H7 (cell line): ENCODE results near the gene RITA1. TPM values are rescaled to one million over a fixed set of nuclear protein-coding genes. Genes with fewer than 3 reads are reported as not detected.

ENCODE experiments used
- DNase-seq: peaks from one replicate; pipeline ENCODE4 v3.0.0; 2012
- H3K27me3 ChIP-seq: 2 replicates; pipeline ENCODE4 v1.6.0; 2011; ENCODE audit warnings: mild to moderate bottlenecking, low read length; ENCODE audit not compliant: control insufficient read depth, insufficient read depth
- H3K36me3 ChIP-seq: replicated peaks from 2 replicates; pipeline ENCODE4 v1.5.1; 2011; ENCODE audit warnings: low read length; ENCODE audit not compliant: control insufficient read depth, insufficient read depth
- H3K4me3 ChIP-seq: 2 replicates; pipeline ENCODE4 v1.5.1; 2011; ENCODE audit warnings: low read depth, mild to moderate bottlenecking, control low read depth, low read length, moderate library complexity; ENCODE audit not compliant: insufficient read depth
- total RNA-seq: library from RNA; depleted of rRNA; stranded (reverse); fragments of >200 nt; shearing (Covaris generic); gene quantifications from 2 replicates; pipeline ENCODE4 v1.2.3, GENCODE V29; 2014

Gene RITA1
- total RNA-seq, 1 experiment from 2014 or later = 42.3 TPM

GRCh38 chr12:113162102-113163029, 23.2 kb upstream of the RITA1 start:
- no peaks in the 10 kb centered on the region; the same call in 1 of the 2 replicates for H3K27me3 ChIP-seq
- DNase-seq = peak; percentile 88
- H3K4me3 ChIP-seq = no peak overlapping the region
- H3K36me3 ChIP-seq = peaks cover 24% of the 10 kb centered on the region

- Histone ChIP-seq H3K36me3 (peaks cover 23% of the 10 kb centered on the region), H3K27me3 (no peaks in the 10 kb centered on the region), H3K4me3 (no peak overlapping the region)
- DNase-seq = no peak
These were observed 22.5 kb upstream of the RITA1 start for GRCh38 chr12:113163030-113163360.

GRCh38 chr12:113164014-113164413, 21.5 kb upstream of the RITA1 start:
- Histone ChIP-seq H3K36me3 (peaks cover 24% of the 10 kb centered on the region), H3K4me3 (no peak overlapping the region), H3K27me3 (no peaks in the 10 kb centered on the region)
- DNase-seq = no peak

GRCh38 chr12:113165521-113166450, 19.7 kb upstream of the RITA1 start:
- Histone ChIP-seq H3K36me3 (peaks cover 24% of the 10 kb centered on the region), H3K4me3 (no peak overlapping the region), H3K27me3 (no peaks in the 10 kb centered on the region)
- peak; percentile 33 for DNase-seq

- Histone ChIP-seq H3K27me3 (no peaks in the 10 kb centered on the region), H3K36me3 (peaks cover 38% of the 10 kb centered on the region), H3K4me3 (no peak overlapping the region)
- DNase-seq = peak; percentile 50
These were observed 17.7 kb upstream of the RITA1 start for GRCh38 chr12:113167868-113168267.

- Histone ChIP-seq H3K4me3 (no peak overlapping the region), H3K27me3 (no peaks in the 10 kb centered on the region), H3K36me3 (peaks cover 43% of the 10 kb centered on the region)
- DNase-seq = peak; percentile 38
These were observed 15.8 kb upstream of the RITA1 start for GRCh38 chr12:113169697-113170096.

- H3K27me3 ChIP-seq = no peaks in the 10 kb centered on the region
- peaks cover 40% of the 10 kb centered on the region for H3K36me3 ChIP-seq
- no peak for DNase-seq
- no peak overlapping the region for H3K4me3 ChIP-seq
These were observed 15.1 kb upstream of the RITA1 start for GRCh38 chr12:113170457-113170856.

- peaks cover 41% of the 10 kb centered on the region for H3K36me3 ChIP-seq
- no peak for DNase-seq
These were observed 14.6 kb upstream of the RITA1 start for GRCh38 chr12:113170926-113171325.

GRCh38 chr12:113171543-113171942, 14.0 kb upstream of the RITA1 start:
- Histone ChIP-seq H3K27me3 (no peaks in the 10 kb centered on the region), H3K4me3 (no peak overlapping the region), H3K36me3 (peaks cover 43% of the 10 kb centered on the region)
- DNase-seq = no peak

More at GRCh38 chr12:113170926-113171325, 14.6 kb upstream of the RITA1 start:
- Histone ChIP-seq H3K27me3 (no peaks in the 10 kb centered on the region), H3K4me3 (no peak overlapping the region)

GRCh38 chr12:113172185-113172584, 13.3 kb upstream of the RITA1 start:
- H3K27me3 ChIP-seq = no peaks in the 10 kb centered on the region
- no peak for DNase-seq
- H3K36me3 ChIP-seq = peaks cover 47% of the 10 kb centered on the region
- H3K4me3 ChIP-seq = no peak overlapping the region

- peaks cover 54% of the 10 kb centered on the region for H3K36me3 ChIP-seq
- no peak overlapping the region for H3K4me3 ChIP-seq
- H3K27me3 ChIP-seq = no peaks in the 10 kb centered on the region
- no peak for DNase-seq
These were observed 12.3 kb upstream of the RITA1 start for GRCh38 chr12:113173081-113173698.

- Histone ChIP-seq H3K36me3 (peaks cover 61% of the 10 kb centered on the region), H3K4me3 (no peak overlapping the region)
These were observed 10.8 kb upstream of the RITA1 start for GRCh38 chr12:113174461-113175384.

GRCh38 chr12:113179023-113179422, 6.5 kb upstream of the RITA1 start:
- no peaks in the 10 kb centered on the region for H3K27me3 ChIP-seq
- H3K36me3 ChIP-seq = peaks cover 48% of the 10 kb centered on the region
- H3K4me3 ChIP-seq = no peak overlapping the region
- DNase-seq = no peak

More at GRCh38 chr12:113174461-113175384, 10.8 kb upstream of the RITA1 start:
- peak; percentile 96 for DNase-seq
- H3K27me3 ChIP-seq = no peaks in the 10 kb centered on the region
